ENCODE measurements around the gene RASAL3.

GRCh38 chr19:15425321-15425950 is 38.9 kb downstream of the RASAL3 start:
- TF ChIP-seq POLR2AphosphoS5 (IDR thresholded peaks at IDR 0.05), result no peak
- no peak for TF ChIP-seq CTCF (IDR thresholded peaks at IDR 0.05)
- TF ChIP-seq POLR2A (IDR thresholded peaks at IDR 0.05), result no peak

Measured in upper lobe of left lung (tissue), 4 donors.